HG03039 (cell line): ENCODE data around the gene ENOX1.

Source experiments
- ATAC-seq: cut with Tn5 transposase; IDR thresholded peaks from one replicate; pipeline ENCODE4 v1.9.1; 2021; ENCODE audit warnings: mild to moderate bottlenecking, moderate library complexity; ENCODE audit not compliant: unreplicated experiment

Gene ENOX1

DNA sequence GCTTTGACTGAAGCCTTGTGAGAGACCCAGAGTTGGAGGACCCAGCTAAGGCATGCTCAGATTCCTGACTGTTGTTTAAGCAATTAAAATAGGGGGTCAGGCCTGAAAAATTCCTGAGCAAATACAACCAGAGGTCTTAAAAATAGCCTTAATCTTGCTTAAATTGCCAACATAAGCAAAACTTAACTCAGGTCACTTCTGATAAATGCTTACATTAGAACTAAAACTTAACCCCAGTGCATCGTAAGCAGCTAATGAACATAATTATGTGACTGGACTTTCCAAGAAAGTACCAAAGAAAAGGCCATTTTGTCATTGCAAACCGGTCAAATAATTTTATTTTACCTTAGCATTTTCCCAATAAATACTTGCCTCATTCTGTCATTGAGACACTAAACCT, 294.5 kb downstream of the ENOX1 start:
- no peak for ATAC-seq

DNA sequence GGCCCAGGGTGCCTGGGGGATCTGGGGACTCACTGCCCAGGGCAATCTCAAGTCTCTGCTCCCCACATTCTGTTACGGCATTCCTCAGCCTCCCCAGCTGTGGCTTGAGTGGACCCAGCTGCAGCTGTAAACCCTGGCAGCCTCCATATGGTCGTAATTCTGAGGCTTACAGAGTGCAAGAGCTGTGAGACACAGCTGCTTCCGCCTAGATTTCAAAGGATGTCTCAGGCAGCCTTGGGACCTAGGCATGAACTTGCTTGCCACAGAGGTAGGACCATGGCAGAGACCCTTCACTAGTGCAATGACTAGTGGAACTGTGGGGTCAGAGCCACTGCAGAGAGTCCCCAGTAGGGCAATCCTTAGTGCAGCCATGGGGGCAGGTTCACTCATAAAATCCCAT, 297.5 kb downstream of the ENOX1 start:
- no peak for ATAC-seq

DNA sequence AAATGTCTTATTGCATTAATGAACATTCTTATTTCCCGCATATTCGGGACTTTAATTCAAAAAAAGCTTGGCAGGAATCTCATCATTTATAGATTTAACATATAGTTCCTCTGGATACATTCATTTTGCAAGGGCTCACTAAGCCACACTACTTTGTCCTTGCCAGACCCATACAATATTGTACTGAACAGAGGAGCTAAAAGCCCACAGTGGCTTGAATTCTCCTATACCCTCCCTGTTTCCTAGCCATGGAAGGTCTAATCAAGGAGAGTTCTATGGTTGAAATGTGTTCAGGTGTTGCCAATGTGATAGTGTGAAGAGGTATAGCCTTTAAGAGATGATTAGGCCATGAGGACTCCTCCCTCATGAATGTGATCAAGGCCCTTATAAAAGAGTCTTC, 298.9 kb downstream of the ENOX1 start:
- no peak for ATAC-seq

DNA sequence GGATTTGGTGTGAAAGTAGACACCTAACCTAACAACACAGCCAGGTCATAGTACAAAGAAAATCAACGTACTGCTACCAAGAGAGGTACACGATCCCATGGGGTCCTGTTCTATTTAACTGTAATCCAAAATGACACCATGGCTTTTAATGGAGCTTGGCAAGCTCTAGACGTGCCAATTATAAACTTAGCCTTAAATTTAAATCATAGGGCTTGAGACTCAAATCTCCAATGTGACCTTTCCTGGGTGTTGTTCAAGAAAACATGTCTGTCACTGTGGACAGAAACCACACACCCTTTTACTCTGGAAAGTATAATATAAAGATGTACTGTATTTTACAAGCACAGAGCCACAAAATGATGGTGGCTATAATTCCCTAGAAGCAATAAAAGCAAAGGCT, 299.3 kb downstream of the ENOX1 start:
- ATAC-seq: no peak

DNA sequence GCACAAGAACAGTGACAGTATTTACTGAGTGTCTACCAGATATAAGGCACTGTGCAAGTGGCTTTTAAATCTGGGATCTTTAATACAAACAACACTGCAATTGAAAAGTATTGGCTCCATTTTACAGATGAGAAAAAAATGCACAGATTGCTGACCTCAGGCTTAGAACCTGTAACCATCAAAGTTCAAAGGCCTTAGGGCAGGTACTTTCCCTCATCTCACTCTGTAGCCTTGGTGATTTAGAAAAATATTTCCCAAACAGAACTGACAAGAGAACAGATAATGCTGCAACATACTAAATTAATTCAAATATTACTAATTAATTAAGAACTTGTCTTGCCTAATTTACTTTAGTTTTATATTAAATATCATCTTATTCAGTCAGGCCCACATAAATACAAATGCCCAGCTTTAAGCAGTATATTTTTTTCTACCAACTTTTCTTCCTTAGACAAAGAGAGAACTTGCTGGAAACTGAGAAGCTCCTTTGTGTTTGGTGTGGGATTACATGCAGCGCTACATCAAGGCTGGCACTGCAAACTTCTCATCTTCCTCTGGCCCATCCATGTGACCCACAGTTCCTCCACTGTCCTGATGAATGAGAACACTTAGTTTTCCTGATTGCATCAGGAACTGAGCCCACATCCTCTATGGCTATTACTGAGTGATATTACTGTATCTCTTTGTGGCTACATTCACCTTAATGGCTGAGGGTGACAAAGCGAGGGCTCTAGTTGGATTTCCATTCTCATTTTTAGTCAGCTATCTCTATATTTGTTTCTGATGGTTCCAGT, 302.1 kb downstream of the ENOX1 start:
- ATAC-seq: no peak

DNA sequence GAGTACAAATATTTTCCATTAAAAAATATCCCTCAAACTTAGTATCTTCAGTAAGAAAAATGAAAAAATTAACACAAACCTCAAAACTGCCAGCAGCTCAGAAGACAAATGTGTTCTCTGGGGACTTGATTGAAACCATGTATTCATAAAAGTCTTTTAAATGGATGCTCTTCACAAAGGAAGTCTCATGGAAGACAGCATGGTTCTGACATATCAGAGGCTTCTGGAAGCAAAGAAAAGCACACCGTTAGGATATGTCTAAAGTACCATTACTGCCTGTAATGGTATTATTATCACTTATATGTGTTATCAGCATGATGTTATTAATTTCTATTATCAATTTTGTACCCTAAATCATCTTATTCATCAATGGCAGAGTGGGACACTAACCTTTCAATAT, 302.8 kb downstream of the ENOX1 start:
- no peak for ATAC-seq

DNA sequence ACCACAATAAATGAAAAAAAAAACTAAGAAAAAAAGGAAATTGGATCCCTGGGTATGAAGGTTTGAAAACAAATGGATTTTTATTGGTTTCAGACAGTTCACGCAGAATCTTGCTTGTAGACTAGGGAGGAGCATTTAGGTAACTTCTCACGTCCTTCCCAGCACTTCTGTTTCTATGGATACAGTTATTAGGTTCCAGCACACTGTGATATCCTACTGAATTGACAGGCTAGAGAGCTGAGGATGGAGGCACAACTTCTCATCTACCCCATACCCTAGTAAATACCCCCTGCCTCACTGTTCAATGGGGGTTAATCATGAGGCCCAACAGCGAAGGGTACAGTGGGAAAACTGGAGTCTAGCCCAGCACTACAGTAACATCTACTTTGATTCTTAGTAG, 304.1 kb downstream of the ENOX1 start:
- ATAC-seq: no peak

DNA sequence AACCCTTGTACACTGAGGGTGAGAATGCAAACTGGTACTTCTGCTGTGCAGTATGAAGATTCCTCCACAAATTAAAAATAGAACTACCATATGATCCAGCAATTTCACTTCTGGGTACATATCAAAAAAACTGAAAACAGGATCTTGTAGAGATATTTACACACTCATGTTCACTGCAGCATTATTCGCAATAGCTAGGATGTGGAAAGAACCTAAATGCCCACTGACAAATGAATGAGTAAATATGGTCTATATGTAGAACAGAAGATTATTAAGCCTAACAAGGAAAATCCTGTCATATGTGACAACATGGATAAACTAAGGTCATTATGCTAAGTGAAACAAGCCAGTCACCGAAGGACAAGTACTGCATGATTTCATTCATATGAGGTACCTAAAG, 304.7 kb downstream of the ENOX1 start:
- no peak for ATAC-seq

DNA sequence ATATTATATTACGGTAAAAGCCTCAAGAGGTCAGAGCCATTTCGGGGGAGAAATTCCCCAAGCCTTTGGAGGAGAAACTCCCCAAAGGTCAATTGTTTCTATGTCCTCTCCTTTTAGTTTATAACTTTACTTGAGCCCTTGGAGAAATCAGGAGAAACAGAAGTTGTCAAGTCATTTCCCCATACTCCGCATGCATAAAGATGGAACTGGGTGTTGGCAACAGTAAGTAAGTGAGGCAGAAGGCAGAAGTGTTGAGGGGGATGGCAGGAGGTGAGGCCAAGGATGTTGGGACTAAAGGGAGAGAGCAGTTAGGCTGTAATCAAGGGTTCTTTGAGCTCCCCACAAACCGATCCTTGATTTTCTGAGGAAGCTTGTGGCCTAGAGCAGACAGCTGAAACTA, 307.9 kb downstream of the ENOX1 start:
- ATAC-seq: no peak

DNA sequence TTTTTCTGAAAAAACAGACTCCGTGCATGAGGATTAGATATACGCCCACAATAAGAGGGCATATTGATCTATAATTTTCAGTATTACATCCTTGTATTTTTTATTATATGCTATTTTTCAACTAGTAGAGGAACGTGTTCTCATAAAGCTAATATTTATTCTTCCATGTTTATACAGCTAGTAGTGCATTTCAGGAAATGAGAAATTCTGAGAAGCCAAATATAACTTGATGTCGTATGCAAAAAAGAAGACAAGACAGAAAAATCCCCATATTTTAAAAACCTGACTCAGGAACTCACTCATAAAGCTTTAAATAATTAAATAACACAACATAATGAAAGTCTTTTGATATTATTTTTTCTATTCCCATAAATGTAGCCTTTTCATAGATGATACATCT, 308.6 kb downstream of the ENOX1 start:
- no peak for ATAC-seq

DNA sequence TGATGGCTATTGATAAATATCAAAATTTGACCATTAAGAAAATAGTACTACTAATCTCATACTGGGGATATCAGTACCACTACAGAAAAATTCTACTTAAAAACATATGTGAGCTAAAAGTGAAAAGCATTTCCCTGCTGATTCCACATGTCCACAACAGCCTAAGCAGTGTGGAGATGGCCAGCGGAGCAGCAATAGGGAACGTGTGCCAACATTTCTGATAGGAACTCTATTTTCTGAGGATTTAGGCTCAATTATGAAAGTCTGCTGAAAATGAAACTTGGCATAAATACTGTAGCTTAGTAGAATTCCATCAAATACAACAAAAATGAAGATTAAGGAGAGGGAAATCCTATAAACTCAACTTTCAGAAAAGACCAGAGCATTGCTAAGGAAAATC, 311.6 kb downstream of the ENOX1 start:
- ATAC-seq: no peak

DNA sequence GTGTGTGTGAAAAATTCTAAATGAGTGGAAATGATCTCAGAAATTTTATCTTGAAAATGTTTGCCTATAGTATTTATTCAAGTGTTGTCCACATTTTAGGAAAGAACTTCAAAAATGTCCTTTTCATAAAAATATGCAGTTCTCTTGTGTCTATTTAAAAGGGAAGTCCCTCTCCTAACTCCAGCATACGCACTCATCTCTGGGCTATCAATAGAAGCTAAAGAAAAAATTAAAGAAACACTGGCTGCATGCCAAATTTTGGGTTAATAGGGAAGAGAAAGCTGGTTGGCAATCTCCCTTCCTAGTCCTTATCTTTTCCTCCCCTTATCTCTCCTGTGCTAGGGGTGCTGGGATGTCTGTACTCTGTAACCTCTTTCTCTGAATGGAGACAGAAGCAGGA, 313.3 kb downstream of the ENOX1 start:
- no peak for ATAC-seq

DNA sequence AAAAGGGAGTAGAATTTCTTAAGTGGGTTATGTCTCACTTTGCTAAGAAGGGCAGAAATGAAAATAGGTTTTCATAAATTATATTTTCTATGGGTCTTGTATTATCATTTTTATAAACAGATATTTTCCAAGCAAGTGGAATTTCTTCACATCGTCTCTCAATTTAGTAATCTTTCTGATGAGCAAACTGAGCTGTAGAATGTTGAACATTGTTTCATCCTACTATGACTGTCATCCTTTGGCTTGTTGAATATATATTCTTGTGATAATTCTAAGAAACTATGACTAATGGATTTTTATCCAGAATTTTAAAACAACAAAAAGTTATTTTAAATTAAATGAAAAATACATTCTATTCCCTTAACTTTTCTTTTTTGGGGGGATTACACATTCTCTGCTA, 313.8 kb downstream of the ENOX1 start:
- ATAC-seq: no peak

DNA sequence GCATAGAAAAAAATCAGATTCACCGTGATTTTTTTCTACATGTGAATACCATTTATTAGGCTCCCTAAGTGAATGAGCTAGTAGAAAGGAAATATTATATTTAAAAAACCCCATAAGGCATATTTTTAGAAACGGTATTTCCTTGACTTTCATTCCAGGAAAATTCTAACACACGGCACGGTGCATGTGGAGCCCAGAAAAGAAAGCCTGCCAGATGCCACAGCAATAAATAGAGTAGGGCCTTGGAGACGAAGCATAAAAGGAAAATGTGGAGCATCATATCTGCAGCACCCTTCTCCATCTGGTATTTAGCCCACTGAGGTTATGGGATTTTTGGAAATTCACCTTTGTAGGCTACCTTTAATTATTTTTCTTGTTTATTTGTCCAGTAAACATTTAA, 314.4 kb downstream of the ENOX1 start:
- no peak for ATAC-seq

DNA sequence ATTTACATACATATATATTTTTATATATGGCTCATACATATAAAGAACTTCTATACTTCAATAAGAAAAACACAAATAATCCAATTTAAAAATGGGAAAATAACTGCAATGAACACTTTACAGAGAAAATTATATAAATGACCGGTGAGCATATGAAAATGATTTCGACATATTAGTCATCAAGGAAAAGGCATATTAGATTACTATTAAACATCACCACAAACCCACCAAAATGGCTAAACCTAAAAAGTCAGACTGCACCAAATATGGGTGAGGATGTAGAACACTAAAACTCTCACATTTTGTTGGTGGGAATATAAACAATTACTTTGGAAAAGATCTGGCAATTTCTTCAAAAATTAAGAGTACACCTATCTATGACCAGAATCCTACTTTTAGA, 316.2 kb downstream of the ENOX1 start:
- ATAC-seq: no peak

DNA sequence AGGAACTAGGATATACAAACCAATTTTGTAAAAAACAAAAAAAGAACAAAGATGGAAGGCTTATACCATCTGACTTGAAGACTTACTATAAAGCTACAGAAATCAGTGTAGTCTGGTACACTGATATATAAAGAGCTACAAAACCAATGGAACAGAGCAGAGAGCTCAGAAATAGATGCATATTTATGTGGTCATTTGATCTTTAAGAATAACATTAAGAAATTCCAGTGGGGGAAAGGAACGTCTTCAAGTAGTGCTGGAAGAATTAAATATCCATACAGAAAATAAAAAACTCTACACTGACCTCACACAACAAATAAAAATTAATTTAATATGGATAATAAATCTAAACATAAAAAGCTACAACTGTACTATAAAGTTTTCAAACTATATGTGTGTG, 317.0 kb downstream of the ENOX1 start:
- ATAC-seq: no peak

DNA sequence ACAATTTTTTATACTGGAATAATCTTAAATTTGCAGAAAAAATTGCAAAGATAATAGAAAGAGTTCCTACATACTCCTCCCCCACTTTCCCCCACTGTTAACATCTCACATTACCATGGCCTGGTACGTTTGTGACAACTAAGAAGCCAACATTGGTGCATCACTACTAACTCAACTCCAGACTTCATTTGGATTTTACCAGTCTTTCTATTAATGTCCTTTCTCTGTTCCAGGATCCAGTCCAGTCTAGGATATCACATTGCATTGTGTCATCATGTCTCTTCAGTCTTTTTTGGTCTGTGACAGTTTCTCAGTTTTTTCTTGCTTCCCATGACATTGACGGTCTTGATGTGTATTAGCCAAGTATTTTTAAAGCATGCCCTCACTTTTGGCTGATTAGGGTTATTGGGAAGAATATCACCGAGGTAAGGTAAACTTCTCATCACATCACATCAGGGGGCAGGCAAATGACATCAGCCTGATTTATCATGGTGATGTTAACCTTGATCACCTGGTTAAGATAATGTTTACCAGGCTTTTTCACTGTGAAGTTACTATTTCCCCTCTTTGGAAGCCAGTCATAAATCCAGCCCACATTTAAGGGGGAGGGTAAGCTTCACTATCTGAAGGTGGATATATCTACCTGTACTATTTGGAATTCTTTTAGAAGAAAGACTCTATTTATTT, 322.1 kb downstream of the ENOX1 start:
- no peak for ATAC-seq

DNA sequence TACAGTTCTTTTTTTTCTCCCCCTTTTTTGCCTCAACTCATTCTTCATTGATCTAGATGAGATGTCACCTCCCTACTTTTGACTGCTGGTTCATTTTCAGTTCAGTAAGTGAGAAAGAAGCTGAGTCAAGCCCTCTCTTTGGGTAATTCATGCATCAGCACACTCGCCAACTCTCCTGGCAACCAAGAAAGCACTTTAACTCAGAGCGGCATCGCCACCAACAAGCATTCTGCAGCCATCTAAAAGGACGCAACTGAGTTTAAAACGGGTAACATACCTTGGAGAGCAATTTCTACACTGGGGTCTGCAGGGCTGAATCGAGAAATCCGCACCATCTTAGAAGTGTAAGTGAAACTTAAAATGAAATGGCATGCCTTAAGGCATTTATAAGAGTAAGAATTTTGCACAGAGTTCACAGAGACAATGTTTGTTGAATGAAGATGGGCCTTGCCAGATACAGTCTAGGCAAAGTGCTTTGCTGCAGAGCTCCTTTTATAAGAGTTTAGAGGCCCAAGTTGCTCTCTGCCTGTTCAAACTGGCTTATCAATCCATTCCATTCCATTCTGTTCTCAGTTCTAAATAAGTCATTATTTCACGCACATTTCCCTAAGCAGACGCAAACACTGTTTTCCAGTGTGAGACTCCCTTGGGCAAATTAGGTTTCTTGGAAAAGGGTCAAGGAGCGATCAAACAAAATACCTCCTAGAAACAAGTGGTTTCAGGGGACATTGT, 338.0 kb downstream of the ENOX1 start:
- no peak for ATAC-seq

DNA sequence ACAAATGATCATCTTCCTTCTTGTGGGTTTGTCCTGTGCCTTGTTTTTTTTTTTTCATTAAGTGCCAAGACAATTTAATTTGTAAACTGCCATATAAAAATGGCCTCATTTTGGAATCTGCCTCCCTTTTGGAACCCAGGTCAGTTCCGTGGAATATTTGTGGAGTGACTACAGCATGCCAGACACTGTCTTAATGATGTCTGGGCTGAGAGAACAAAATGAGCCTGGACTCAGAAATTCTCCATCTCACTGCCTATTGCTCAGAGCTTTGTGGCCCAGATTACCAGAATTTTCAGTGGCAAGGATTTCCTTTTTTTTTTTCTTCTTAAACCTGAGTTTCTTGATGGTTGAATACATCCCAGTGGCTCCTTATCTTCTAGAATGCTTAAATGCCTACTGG, 340.6 kb downstream of the ENOX1 start:
- no peak for ATAC-seq

DNA sequence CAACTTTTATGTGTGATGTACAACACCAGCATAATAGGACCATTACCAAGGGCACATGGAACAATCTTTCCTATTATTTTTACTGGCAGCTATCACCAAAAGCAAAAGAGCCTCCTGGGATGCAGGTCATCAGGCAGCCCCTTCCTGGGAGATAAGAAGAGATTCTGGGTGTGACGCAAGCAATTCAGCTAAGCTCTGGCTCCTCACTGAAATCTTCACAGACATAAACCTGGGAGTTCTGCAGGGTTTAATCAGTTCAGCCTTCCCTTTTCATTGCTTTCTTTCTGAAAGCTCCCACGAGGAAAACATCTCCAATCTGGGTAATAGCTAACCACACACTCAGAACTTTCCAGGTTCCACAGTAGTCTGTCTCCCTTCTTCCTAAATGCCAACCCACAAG, 341.1 kb downstream of the ENOX1 start:
- ATAC-seq: no peak

DNA sequence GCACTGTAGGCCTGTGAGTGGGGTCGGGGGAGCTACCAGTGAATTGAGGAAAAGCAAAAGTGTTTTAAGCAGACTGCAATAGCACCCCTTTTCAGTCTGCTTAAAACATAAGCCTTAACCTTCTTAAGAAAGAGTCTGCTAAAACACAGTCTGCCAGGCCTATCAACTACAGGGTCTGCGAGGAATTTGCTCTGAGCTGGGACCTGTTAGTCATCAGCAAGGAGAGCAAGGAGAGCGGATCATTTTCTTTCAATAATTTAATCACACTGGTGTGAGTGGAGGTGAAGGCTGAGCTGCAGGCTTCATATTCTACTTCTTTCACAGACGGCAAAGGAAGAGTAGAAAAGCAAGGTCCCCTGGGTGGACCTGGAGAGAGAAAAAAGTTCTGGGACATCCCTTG, 342.7 kb downstream of the ENOX1 start:
- ATAC-seq: no peak

DNA sequence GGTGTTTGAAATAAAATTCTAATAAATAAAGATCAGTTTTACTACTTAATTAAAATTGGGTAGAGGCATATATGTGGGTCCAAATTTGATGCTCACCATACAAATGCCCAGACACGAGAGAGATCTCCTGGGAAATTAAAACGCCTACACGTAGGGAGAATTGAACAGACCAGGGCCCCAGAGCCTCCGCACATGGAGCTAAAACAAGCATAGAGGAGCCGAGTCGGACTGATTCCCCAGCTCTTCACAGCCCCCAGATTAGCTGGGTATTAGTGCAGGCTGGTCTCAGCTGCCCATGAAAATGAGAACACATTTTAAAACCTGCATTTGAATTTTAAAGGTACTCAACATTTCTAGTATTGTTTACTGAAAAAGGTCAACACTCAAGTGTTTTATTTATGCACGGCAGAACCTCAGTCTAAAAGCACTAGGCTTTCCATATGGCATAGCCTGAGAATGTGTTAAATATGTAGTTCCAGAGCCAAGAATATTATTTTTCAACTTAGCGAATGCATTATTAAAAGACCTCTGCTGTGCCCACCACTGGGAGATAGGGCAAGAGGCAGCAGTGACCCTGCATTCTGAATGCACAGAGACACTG, 344.8 kb downstream of the ENOX1 start:
- ATAC-seq: no peak
